CD8-positive, alpha-beta memory T cell (primary cell): ENCODE results near the gene ATP5F1C. TPM values are rescaled to one million over a fixed set of nuclear protein-coding genes. Genes with fewer than 3 reads are reported as not detected.

ENCODE experiments used
- CTCF ChIA-PET: fragments of 350-600 bp; sonication (Branson Sonifier 250); formaldehyde crosslinking; loops from one replicate; lab custom pipeline; 2021; ENCODE audit warnings: antibody characterized with exemption; lab: Charles Lee
- POLR2A ChIA-PET: fragments of 350-600 bp; sonication (Branson Sonifier 250); formaldehyde crosslinking; loops from one replicate; lab custom pipeline; 2021; ENCODE audit warnings: antibody characterized with exemption; lab: Charles Lee
- DNase-seq, 5 donors: peaks; one replicate each; pipeline versions ENCODE4 v3.0.0 to v3.0.0-alpha.2; 2020 to 2022; ENCODE audit warnings: mixed read lengths in 1 of 5
- H3K27ac ChIP-seq: one replicate; pipeline ENCODE4 v1.7.0; 2013; ENCODE audit warnings: low read depth, mild to moderate bottlenecking, low read length, moderate library complexity
- H3K27me3 ChIP-seq: 2 replicates; pipeline ENCODE4 v1.7.0; 2013; ENCODE audit warnings: low read length, mild to moderate bottlenecking; ENCODE audit not compliant: insufficient read depth, poor library complexity, severe bottlenecking
- H3K36me3 ChIP-seq: 2 replicates; pipeline ENCODE4 v1.7.0; 2013; ENCODE audit warnings: mild to moderate bottlenecking, low read length, moderate library complexity; ENCODE audit not compliant: insufficient read depth
- H3K4me1 ChIP-seq: 2 replicates; pipeline ENCODE4 v1.7.0; 2013; ENCODE audit warnings: mild to moderate bottlenecking, low read length, moderate library complexity; ENCODE audit not compliant: insufficient read depth
- H3K4me3 ChIP-seq: 2 replicates; pipeline ENCODE4 v1.7.0; 2013; ENCODE audit warnings: mild to moderate bottlenecking, low read length
- H3K9me3 ChIP-seq: 2 replicates; pipeline ENCODE4 v1.7.0; 2013; ENCODE audit warnings: mild to moderate bottlenecking, low read length
- H3K27ac Mint-ChIP-seq, 8 donors: one replicate each; pipeline ENCODE4 v1.8.0; 2020 to 2021; ENCODE audit warnings: mixed read lengths in 8 of 8, mild to moderate bottlenecking in 6 of 8, inconsistent platforms in 3 of 8, moderate library complexity in 3 of 8
- H3K27me3 Mint-ChIP-seq, 2 donors: one replicate each; pipeline ENCODE4 v1.8.0; 2020 to 2021; ENCODE audit warnings: mixed read lengths in 2 of 2, mild to moderate bottlenecking in 1 of 2, moderate library complexity in 1 of 2
- H3K36me3 Mint-ChIP-seq, 3 donors: one replicate each; pipeline ENCODE4 v1.8.0; 2020 to 2021; ENCODE audit warnings: mixed read lengths in 3 of 3, inconsistent platforms in 1 of 3, mild to moderate bottlenecking in 1 of 3
- H3K4me1 Mint-ChIP-seq, 3 donors: one replicate each; pipeline ENCODE4 v1.8.0; 2020 to 2021; ENCODE audit warnings: mixed read lengths in 3 of 3, inconsistent platforms in 1 of 3, mild to moderate bottlenecking in 1 of 3
- H3K4me3 Mint-ChIP-seq, 7 donors: one replicate each; pipeline ENCODE4 v1.8.0; 2020 to 2021; ENCODE audit warnings: mixed read lengths in 7 of 7, mild to moderate bottlenecking in 6 of 7, moderate library complexity in 4 of 7, inconsistent platforms in 2 of 7
- H3K9me3 Mint-ChIP-seq, 5 donors: one replicate each; pipeline ENCODE4 v1.8.0; 2020 to 2022; ENCODE audit warnings: mixed read lengths in 5 of 5, mild to moderate bottlenecking in 3 of 5, moderate library complexity in 2 of 5, inconsistent platforms in 1 of 5
- polyA plus RNA-seq: library from polyadenylated mRNA; unstranded; fragments of 300-500 nt; fragmentation: Illumina TruSeq; gene quantifications from one replicate; pipeline ENCODE4 v1.2.3, GENCODE V29; 2021
- total RNA-seq, 2 experiments: library from RNA; stranded (reverse); gene quantifications; one replicate each; pipeline ENCODE4 v1.2.3, GENCODE V29; 2021

Gene ATP5F1C
- total and polyA plus RNA-seq, 3 experiments from 2014 or later, result 272 to 370 (median 309) TPM

- Histone ChIP-seq H3K36me3 (no peaks in the 10 kb centered on the region), H3K9me3 (no peaks in the 10 kb centered on the region), H3K27me3 (no peaks in the 10 kb centered on the region), H3K4me3 (no peak overlapping the region), H3K27ac (no peak overlapping the region), H3K4me1 (peaks cover 7% of the 10 kb centered on the region)
- H3K9me3 Mint-ChIP-seq, result no peaks in the 10 kb centered on the region
- DNase-seq, result no peak
- ChIA-PET CTCF (no interaction called here), POLR2A (no interaction called here)
- H3K36me3 Mint-ChIP-seq, result peaks cover 0 to 10% (median 0%) of the 10 kb centered on the region in 3 donors
- H3K4me1 Mint-ChIP-seq, result peaks cover 7 to 18% (median 15%) of the 10 kb centered on the region in 3 donors
- H3K27ac Mint-ChIP-seq, result no peak overlapping the region
- peak overlapping the region in 1 of 7 donors; percentile 40 for H3K4me3 Mint-ChIP-seq
- H3K27me3 Mint-ChIP-seq, result peaks cover 0 to 8% of the 10 kb centered on the region in 2 donors
Observed at GRCh38 chr10:7813481-7813880, 25.5 kb downstream of the ATP5F1C start.

DNA sequence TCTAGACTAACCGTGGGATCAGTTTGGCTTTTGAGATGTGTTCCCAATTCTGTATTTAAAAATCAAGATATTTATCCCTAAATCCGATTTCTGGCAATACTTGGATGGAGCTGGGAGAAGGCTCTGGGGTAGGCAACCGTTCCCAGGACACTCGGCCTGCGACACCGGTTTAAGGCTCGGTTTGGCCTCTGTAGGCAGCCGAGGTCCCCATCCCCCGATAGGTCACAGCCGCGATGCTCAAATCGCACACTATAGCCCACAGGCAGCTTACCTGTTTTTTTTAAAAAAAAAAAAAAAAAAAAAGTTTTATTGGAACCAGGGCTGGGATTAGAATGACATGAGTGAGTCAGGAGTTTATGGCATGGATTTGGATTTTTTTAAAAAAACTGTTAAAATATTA, 29.6 kb downstream of the ATP5F1C start:
- Histone ChIP-seq H3K27ac (peak overlapping the region; percentile 58), H3K36me3 (no peaks in the 10 kb centered on the region), H3K4me3 (peak overlapping the region; percentile 87), H3K4me1 (peaks cover 23% of the 10 kb centered on the region), H3K9me3 (no peaks in the 10 kb centered on the region), H3K27me3 (no peaks in the 10 kb centered on the region)
- Mint-ChIP-seq H3K4me1 (peaks cover 35 to 51% (median 44%) of the 10 kb centered on the region in 3 donors), H3K4me3 (peak overlapping the region; percentile 94 to 100 (median 97)), H3K36me3 (peaks cover 0 to 29% (median 2%) of the 10 kb centered on the region in 3 donors), H3K27me3 (peaks cover 0 to 8% of the 10 kb centered on the region in 2 donors), H3K9me3 (no peaks in the 10 kb centered on the region), H3K27ac (peak overlapping the region; percentile 76 to 96 (median 90))
- CTCF ChIA-PET, result interaction anchor here (1.3 to 3.4 kb wide), 3 partner anchors 19 to 30 kb away, joined by 3 to 12 read pairs (median 3); partner anchors contain the start of genes ATP5F1C and KIN
- no peak for DNase-seq
- POLR2A ChIA-PET, result interaction anchor here (1.0 to 4.0 kb wide), 4 partner anchors 9 to 30 kb away, joined by 3 to 39 read pairs (median 6); partner anchors contain the start of genes ATP5F1C and KIN

- Mint-ChIP-seq H3K9me3 (no peaks in the 10 kb centered on the region), H3K4me3 (peak overlapping the region; percentile 94 to 100 (median 97)), H3K27me3 (peaks cover 0 to 8% of the 10 kb centered on the region in 2 donors), H3K4me1 (peaks cover 35 to 51% (median 44%) of the 10 kb centered on the region in 3 donors), H3K36me3 (peaks cover 0 to 29% (median 2%) of the 10 kb centered on the region in 3 donors), H3K27ac (peak overlapping the region; percentile 76 to 96 (median 90))
- Histone ChIP-seq H3K27me3 (no peaks in the 10 kb centered on the region), H3K4me3 (peak overlapping the region; percentile 87), H3K36me3 (no peaks in the 10 kb centered on the region), H3K27ac (peak overlapping the region; percentile 58), H3K9me3 (no peaks in the 10 kb centered on the region), H3K4me1 (peaks cover 23% of the 10 kb centered on the region)
- DNase-seq, result no peak
- POLR2A ChIA-PET, result interaction anchor here (1.0 to 4.0 kb wide), 4 partner anchors 9 to 30 kb away, joined by 3 to 39 read pairs (median 6); partner anchors contain the start of genes ATP5F1C and KIN
- CTCF ChIA-PET, result interaction anchor here (1.3 to 3.4 kb wide), 3 partner anchors 19 to 30 kb away, joined by 3 to 12 read pairs (median 3); partner anchors contain the start of genes ATP5F1C and KIN
Observed at GRCh38 chr10:7817984-7818294, 30.0 kb downstream of the ATP5F1C start.

DNA sequence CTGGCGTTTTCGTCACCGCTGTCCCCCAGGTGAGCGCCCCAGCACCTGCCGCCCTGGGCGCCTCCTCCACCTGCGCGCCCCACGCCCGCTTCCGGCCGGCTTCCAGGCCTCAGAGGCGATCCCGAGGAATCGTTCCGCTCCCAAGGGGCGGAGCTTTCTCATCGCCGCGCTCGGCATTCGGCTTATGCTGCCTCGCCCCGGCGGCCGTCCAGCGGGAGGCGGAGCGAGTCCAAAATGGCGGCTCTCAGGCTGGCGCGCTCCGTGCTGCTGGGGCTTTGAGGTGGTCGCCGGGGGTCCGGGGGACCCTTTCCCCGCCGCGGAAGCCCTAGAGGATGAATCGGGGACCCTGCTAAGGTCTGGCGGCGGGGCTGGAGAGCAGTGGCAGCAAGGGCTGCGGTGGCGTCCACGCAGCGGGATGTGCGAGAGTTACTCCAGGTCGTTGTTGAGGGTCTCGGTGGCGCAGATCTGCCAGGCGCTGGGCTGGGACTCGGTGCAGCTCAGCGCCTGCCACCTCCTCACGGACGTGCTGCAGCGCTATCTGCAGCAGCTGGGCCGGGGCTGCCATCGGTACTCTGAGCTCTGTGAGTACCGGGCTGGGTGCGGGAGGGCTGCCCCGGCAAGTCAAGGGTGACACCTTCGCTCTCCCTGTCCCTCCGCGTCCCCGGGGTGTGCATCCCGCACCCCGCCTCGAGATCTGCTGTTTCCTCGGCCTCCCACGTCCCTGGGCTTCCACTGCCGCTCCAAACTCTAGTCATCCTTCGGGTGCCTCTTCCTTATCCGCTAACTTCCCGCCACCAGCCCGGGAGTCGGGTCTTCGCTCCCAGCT, 30.5 kb downstream of the ATP5F1C start, which contains the start of gene TAF3:
Gene TAF3, plus strand, starts transcription at position 211 of the 826 bp plus-strand sequence. Its CDS starts 205 bp downstream, at position 416.
- Mint-ChIP-seq H3K27ac (peak within 1 kb of the TSS; percentile 79 to 96 (median 90)), H3K4me3 (peak within 1 kb of the TSS; percentile 94 to 100 (median 97))
- DNase-seq, result peak; percentile 86 to 93 (median 87)

DNA sequence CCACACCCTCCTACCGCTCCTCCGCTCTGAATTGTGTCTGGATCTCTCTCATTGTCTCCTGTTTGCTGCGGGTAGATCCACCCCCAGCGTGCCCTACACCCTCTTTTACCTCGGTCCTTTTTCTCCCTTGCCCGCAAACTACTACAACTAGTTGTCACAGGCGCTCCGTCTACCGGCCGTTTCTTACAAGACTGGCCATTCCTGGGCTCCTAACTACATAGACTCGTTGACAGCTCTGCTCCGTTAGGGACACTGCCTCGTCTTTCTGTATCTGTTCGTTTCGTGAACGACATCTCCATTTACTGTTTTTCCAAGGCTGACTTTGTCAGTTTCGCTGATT, 31.1 kb downstream of the ATP5F1C start:
- Mint-ChIP-seq H3K36me3 (peaks cover 0 to 34% (median 2%) of the 10 kb centered on the region in 3 donors), H3K9me3 (no peaks in the 10 kb centered on the region), H3K4me1 (peaks cover 36 to 55% (median 47%) of the 10 kb centered on the region in 3 donors), H3K27ac (peak overlapping the region; percentile 79 to 96 (median 90)), H3K4me3 (peak overlapping the region; percentile 94 to 100 (median 97)), H3K27me3 (peaks cover 0 to 8% of the 10 kb centered on the region in 2 donors)
- POLR2A ChIA-PET, result interaction anchor here (0.5 to 4.0 kb wide), 2 partner anchors 31 to 365 kb away, joined by 5 to 39 read pairs; partner anchors contain the start of genes ATP5F1C and KIN
- peak in 2 of 5 donors; percentile 1 to 3 for DNase-seq
- H3K36me3 ChIP-seq, result no peaks in the 10 kb centered on the region
- peak overlapping the region; percentile 87 for H3K4me3 ChIP-seq
- H3K27me3 ChIP-seq, result no peaks in the 10 kb centered on the region
- CTCF ChIA-PET, result interaction anchor here (3.4 kb wide), 1 partner anchor 31 kb away, joined by 12 read pairs; the partner anchor contains the start of genes ATP5F1C and KIN
- H3K27ac ChIP-seq, result peak overlapping the region; percentile 59
- no peaks in the 10 kb centered on the region for H3K9me3 ChIP-seq
- H3K4me1 ChIP-seq, result peaks cover 23% of the 10 kb centered on the region

More for the DNA sequence above, 30.5 kb downstream of the ATP5F1C start, which contains the start of gene TAF3:
- ChIA-PET CTCF (interaction anchor here (1.3 to 3.4 kb wide), 3 partner anchors 19 to 31 kb away, joined by 3 to 12 read pairs (median 3); partner anchors contain the start of genes ATP5F1C and KIN), POLR2A (interaction anchor here (0.5 to 4.0 kb wide), 4 partner anchors 10 to 365 kb away, joined by 4 to 39 read pairs (median 6); partner anchors contain the start of genes ATP5F1C and KIN)
- Mint-ChIP-seq H3K36me3 (peaks cover 0 to 31% (median 2%) of the 10 kb centered on the region in 3 donors), H3K27me3 (peaks cover 0 to 8% of the 10 kb centered on the region in 2 donors), H3K4me1 (peaks cover 35 to 51% (median 44%) of the 10 kb centered on the region in 3 donors), H3K9me3 (no peaks in the 10 kb centered on the region)
- Histone ChIP-seq H3K4me3 (peak within 1 kb of the TSS; percentile 87), H3K9me3 (no peaks in the 10 kb centered on the region), H3K36me3 (no peaks in the 10 kb centered on the region), H3K4me1 (peaks cover 23% of the 10 kb centered on the region), H3K27ac (peak within 1 kb of the TSS; percentile 59), H3K27me3 (no peaks in the 10 kb centered on the region)

DNA sequence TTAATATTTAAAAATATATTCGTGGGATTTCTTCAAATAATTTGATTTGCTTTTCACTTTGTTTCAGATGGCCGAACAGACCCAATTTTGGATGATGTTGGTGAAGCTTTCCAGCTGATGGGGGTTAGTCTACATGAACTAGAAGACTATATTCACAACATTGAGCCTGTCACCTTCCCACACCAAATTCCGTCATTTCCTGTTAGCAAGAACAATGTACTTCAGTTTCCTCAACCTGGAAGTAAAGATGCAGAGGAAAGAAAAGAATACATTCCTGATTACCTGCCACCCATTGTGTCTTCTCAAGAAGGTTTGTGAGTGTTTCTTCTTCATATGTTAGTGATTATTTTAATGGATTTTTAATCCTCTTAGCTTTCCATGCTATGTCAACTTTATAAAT, 36.3 kb downstream of the ATP5F1C start:
- Histone ChIP-seq H3K27me3 (no peaks in the 10 kb centered on the region), H3K4me3 (no peak overlapping the region), H3K36me3 (peaks cover 19% of the 10 kb centered on the region), H3K27ac (no peak overlapping the region), H3K4me1 (peaks cover 12% of the 10 kb centered on the region), H3K9me3 (no peaks in the 10 kb centered on the region)
- DNase-seq, result no peak
- no peak overlapping the region for H3K4me3 Mint-ChIP-seq
- H3K27me3 Mint-ChIP-seq, result no peaks in the 10 kb centered on the region
- peaks cover 48 to 67% (median 61%) of the 10 kb centered on the region in 3 donors for H3K4me1 Mint-ChIP-seq
- H3K27ac Mint-ChIP-seq, result no peak overlapping the region
- ChIA-PET POLR2A (no interaction called here), CTCF (no interaction called here)
- H3K36me3 Mint-ChIP-seq, result peaks cover 5 to 62% (median 18%) of the 10 kb centered on the region in 3 donors
- no peaks in the 10 kb centered on the region for H3K9me3 Mint-ChIP-seq

DNA sequence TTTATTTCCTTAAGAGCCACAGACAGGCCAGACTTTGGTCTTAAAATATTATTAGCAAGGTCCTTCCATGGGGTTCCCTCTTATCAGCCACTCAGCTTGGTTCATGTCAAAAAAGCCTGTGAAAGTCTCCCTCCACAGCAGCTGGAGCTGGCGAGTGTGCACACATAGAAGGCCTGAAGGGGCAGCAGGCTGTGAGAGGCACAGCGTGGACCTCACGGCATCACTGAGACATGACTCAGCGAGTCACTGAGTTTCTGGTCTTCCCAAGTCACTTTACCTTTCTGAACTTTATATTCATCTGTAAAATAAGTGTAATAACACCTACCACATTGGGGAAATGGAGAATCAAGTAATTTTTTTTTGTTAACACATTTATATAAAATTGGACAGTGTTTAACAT, 39.0 kb downstream of the ATP5F1C start:
- no peak for DNase-seq
- no peaks in the 10 kb centered on the region for H3K27me3 Mint-ChIP-seq
- H3K4me3 Mint-ChIP-seq, result peak overlapping the region in 1 of 7 donors; percentile 24
- peaks cover 9 to 67% (median 22%) of the 10 kb centered on the region in 3 donors for H3K36me3 Mint-ChIP-seq
- Histone ChIP-seq H3K27me3 (no peaks in the 10 kb centered on the region), H3K9me3 (no peaks in the 10 kb centered on the region), H3K4me1 (no peaks in the 10 kb centered on the region), H3K27ac (no peak overlapping the region), H3K4me3 (no peak overlapping the region), H3K36me3 (peaks cover 19% of the 10 kb centered on the region)
- H3K4me1 Mint-ChIP-seq, result peaks cover 42 to 66% (median 61%) of the 10 kb centered on the region in 3 donors
- H3K27ac Mint-ChIP-seq, result no peak overlapping the region
- no peaks in the 10 kb centered on the region for H3K9me3 Mint-ChIP-seq
- POLR2A ChIA-PET, result no interaction called here
- CTCF ChIA-PET, result no interaction called here
